GM12801 (cell line): ENCODE measurements around the gene RUBCNL.

Experiments used
- CTCF ChIP-seq: IDR thresholded peaks from one replicate; pipeline ENCODE4 v1.5.1; 2011; ENCODE audit warnings: control low read depth; ENCODE audit not compliant: insufficient read length; ENCODE audit errors: extremely low read depth

Gene RUBCNL

GRCh38 chr13:46296921-46297320 is 90.1 kb downstream of the RUBCNL start:
- TF ChIP-seq CTCF = no peak

GRCh38 chr13:46296115-46296822 is 90.8 kb downstream of the RUBCNL start:
- no peak for TF ChIP-seq CTCF

- TF ChIP-seq CTCF = no peak
Observed at GRCh38 chr13:46295491-46296114, 91.4 kb downstream of the RUBCNL start.

GRCh38 chr13:46293436-46293835 is 93.6 kb downstream of the RUBCNL start:
- TF ChIP-seq CTCF = no peak
